GM04504 (cell line): ENCODE data around the gene GJA5.
"Not testable (repeated sequence)": the region's sequence is repeated elsewhere in the genome, so short reads cannot be mapped to it uniquely, and the experiment has no call there.

Experiments
- DNase-seq: peaks from one replicate; pipeline ENCODE4 v3.0.0-alpha.2; 2012; ENCODE audit warnings: low read depth

Gene GJA5

DNA sequence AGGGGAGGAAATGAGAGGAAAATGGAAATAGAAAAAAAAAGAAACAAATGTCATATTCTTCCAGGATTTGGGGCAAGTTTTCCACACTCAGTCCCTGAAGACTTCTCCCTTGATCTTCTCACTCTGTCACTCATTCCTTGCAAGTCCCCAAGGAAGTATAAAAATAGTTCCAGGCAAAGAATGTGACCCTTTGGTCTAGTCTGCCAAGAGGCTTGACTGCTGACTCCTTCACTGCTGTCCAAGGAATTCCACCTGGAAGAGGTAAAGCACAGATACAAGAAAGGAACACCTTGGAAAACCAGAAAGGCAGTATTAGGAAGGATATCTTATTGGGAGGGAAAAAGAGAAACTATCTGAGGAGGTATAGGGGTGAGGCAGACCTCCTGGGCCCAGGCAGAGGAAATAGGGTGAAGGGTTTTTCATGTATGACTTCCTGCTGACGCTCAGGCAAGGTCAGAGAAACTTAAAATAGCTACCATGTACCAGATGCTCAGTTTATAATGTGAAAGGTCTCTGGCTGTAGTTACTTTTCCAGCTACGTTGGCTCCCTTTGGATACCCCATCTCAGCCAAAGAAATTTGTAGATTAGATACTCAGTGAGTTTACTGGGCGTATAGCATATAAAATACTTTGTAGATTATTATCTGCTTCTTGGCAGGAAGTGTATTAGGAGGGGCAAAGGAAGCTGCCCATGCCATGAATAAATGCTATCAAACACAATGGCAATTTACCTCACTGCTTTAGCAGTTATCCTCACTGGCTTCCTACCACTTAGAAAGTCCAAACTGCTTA lies 2.0 kb upstream of the GJA5 start:
- DNase-seq = no peak

- DNase-seq = no peak
These were observed 1.9 kb downstream of the GJA5 start for GRCh38 chr1:147758379-147759100.

GRCh38 chr1:147757015-147757990 lies 3.1 kb downstream of the GJA5 start:
- DNase-seq = no peak

DNA sequence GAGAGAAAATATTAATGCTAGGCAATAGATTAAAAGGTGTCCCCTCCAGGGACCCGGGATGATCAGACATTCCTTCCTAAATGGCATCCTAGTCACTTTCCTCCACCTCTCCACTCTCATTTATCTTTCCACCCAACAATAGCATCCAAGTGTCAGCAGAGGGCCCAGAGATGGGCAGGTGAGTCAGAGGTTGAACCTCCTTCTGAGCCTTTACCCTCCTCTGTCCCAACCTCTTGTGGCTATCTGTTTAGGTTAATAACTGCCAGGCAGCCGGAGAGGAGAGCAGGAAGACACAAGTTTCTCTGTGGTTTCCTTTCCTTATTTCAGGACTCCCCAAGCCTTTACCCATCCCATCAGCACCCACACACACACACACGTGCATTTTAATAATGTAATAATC lies 4.1 kb downstream of the GJA5 start:
- no peak for DNase-seq

DNA sequence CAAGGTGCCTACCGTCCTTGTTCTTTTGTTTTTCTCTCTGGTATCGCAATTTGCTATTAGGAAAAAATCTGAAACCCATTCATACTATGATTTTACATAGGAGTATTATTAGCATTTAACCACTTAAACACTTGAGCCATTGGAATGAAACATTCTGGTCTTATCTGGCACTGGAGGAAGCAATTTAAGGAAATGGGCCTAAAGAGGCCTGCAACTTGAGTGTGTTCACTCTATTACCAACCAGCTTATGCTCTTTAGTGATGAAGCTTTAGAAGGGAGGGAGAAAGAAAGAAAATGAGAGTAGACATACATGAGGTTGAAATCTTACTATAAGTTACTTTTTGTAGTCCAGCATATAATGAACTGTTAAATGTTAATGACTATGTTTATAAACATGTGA lies 5.7 kb downstream of the GJA5 start:
- DNase-seq = no peak

DNA sequence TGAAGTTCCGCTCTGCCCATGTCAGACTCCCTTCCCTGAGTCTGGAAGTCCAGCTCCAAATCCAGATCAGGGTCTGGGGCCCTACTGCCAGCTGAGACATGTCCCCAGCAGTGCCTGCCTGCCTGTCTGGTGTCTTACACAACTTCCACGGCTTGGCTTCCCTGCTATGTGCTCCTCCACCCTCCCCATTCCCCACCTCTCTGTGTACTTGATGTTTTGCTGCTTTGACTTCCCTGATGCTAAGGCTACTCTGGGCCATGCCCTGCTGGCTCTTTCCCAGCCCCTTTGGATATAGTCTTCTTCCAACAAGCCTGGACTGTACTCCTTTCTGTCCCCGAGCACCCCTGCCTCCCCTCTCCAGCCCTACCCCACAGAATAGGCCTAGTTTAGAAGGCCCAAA lies 7.3 kb downstream of the GJA5 start:
- DNase-seq = no peak

- DNase-seq = no peak
These were observed 7.9 kb downstream of the GJA5 start for GRCh38 chr1:147752511-147752910.

DNA sequence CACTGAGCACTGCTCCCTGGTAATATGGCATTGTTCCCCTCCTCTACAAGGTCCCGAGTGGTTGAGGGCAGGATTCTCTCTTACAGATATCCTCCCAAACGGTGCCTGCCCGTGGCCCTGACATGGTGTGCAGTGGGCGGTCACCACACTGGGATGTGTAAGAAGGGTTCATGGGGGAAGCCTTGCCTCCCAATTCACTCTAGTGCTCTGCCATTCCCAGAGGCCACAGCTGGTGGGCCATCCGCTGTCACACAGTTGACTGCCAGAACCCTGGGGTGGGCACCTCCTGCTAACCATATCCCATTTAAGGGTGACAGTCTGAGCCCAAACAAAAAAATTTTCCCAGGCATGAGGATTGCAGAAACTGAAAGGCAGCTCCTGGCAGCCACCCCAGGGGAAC lies 9.1 kb downstream of the GJA5 start:
- DNase-seq = no peak

GRCh38 chr1:147750618-147751217 lies 9.7 kb downstream of the GJA5 start:
- DNase-seq = no peak

DNA sequence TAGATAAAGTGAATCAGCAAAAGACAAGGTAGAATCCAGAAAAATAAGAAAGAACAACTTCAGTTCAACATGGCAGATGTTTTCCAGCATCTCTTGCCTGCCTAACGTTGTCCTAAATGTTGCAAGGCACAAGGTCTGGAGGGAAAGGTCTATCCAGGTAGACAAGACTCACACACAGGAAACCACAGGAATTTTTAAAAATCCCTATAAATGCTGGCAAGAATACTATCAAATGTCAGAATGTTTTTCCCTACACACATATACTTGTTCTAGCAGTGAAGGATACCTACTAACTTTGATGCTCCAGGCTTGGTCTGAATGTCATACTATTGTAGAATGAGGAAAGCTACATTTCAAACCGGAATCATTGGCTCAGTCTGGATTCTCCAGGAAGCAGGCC lies 10.6 kb downstream of the GJA5 start:
- no peak for DNase-seq

DNA sequence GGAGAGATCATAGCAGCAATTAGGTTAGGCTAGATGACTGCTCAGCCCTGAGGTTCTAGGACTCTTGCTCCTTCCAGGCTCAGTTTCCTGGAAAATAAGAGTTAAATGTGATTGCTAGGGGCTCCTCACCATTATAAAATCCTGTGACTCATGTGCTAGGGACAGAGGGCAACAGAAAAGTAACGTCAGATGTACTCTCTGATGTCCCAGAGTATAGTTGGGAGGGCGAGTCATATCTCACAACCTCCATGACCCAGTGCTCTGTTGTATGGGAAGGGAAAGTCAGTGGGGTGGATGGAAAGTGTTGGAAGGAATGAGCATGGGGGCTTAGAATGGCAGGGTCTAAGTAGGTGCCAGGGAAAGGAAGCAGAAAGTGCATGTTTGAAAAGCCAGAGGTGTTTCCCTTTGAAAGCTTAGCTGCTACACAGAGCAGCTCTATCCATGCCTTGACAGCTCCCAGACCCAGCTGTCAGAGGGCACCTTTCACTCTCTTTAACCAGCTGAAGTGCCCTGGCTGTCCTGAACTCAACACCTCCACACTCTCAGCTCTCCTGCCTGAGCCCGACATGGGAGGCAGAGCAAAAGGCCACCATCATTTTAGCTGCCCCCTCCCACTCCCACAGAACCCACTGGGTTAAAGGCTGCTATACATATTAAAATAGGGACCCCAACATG lies 11.6 kb downstream of the GJA5 start:
- DNase-seq = no peak

GRCh38 chr1:147747966-147748365 lies 12.4 kb downstream of the GJA5 start:
- no peak for DNase-seq

- DNase-seq = no peak
These were observed 15.1 kb downstream of the GJA5 start for GRCh38 chr1:147745271-147745670.

DNA sequence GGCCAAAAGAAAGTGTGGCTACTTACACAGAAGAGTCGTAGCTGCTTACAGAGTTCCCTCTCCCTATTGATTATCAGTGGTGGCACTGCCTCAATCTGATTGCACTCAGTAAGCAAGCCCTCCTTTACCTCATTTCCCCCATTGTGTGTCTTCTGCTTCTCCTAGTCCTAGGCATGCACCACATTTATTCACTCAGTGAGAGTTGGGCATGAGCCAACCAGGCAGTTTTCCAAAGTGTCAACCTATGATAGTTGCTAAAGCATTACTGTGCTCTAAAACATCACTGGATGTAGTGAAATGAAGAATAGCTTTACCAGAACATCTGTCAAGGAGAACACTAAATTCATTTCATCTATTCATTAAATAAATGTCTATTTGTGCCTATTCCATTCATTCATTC lies 19.3 kb downstream of the GJA5 start:
- no peak for DNase-seq

DNA sequence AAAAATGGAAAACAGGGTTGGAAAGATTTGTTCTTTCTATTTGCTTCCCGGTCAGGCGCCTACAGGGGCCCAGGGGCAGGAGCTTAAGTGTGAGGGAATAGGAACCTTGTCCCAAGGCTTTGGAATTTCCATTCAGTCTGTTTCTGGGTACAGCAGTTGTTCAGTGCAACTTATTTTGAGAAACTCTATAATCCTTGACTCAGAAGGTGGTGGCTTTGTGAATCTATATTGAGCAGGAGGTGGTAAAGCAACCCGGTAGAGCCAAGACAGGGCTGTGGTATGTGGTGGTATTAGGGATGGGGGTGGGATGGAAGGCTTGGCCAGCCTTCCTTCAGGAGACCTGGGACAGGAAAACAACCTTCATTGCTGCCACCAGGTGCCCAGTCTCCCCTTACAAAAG lies 20.0 kb downstream of the GJA5 start:
- no peak for DNase-seq

DNA sequence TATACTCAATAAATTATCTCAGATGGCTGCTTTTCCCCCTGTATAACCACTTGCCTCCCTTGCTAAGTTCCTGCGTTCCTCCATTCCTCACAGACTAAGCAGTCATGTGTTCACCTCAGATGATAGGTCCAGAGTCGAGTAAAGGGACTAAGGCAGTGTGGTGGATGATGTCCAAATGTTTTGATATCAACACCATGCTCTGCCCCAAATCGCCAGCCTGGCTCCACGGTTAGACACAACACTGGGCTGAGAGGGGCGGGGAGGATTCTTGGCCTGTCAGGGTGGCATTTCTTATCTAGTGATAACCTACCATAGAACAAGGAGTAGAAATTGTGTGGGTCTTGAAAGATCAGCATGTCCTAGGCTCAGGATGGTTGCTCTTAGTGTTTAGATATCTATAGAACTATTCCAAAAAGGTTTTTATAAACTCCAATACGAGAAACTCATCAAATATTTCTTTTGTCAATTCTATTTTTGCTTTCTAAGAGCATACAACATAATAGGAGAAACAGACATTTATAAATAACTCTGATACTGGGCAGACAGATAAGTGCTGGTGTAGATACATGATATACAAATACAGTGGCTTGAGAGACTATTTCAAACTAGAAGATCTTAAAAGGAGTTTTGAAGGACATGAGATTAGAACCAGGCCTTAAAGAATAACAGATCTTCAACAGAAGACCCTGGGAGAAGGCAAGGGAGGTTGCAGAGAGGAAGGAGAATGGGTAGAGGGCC lies 21.5 kb downstream of the GJA5 start:
- DNase-seq = no peak

DNA sequence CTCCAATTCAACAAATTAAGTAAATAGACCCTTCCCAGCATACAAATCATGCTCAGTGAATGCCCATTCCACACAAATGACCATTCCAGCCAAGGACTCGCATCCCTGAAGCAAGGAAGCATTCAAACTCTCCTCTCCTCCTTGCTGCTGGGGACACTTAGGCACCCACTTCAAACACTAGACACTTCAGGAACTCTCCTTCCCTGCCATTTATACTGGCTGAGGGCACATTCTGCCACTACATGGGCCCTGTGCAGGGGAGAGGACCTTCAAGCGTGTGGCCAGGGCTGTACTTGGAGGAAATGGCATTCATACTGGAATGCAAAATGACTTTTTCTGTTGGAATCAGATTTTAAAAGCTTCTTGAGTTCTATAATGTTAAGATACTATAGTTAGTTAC lies 22.3 kb downstream of the GJA5 start:
- no peak for DNase-seq

- DNase-seq = no peak
These were observed 23.5 kb downstream of the GJA5 start for GRCh38 chr1:147736883-147737282.

GRCh38 chr1:147735423-147735822 lies 25.0 kb downstream of the GJA5 start:
- DNase-seq = no peak

DNA sequence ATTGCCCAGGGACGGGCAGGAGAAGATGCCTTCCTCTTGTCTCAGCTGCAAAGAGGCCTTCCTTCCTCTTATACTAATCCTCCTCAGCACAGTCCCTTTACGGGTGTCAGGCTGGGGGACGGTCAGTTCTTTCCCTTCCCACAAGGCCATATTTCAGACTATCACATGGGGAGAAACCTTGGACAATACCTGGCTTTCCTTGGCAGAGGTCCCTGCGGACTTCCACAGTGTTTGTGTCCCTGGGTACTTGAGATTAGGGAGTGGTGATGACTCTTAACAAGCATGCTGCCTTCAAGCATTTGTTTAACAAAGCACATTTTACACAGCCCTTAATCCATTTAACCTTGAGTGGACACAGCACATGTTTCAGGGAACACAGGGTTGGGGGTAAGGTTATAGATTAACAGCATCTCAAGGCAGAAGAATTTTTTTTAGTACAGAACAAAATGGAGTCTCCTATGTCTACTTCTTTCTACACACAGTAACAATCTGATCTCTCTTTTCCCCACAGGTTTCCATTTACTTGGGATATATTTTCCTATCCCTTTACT lies 26.0 kb downstream of the GJA5 start:
- DNase-seq = not testable (repeated sequence)

DNA sequence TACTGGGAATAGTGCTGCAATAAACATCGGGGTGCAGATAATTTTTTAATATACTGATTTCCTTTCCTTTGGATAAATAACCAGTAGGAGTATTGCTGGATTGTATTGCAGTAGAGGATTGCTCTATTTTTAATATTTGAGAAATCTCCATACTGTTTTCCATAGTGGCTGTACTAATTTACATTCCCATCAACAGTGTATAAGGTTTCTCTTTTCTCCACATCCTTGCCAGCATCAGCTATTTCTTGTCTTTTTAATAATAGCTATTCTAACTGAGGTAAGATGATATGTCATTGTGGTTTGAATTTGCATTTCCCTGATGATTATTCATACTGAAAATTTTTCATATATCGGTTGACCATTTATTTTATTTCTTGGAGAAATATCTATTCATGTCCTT lies 31.1 kb downstream of the GJA5 start:
- no peak for DNase-seq
